ENCODE data around the gene BSN. TPM values are rescaled to one million over a fixed set of nuclear protein-coding genes. Genes with fewer than 3 reads are reported as not detected.

BSN gene
- total RNA-seq, 5 donors from 2014 or later (not counting 1 experiment from before 2014, with no cell fraction given) = 0.08 to 0.44 (median 0.32) TPM

- no peak overlapping the region for H3K27ac ChIP-seq (ENCODE audit: low read length)
- DNase-seq (no peak), ATAC-seq (replicated peaks in 1 of 4) (no peak)
- no peak overlapping the region for H3K4me3 ChIP-seq (ENCODE audit: control insufficient read depth in 1 of 2, extremely low read depth in 1 of 2, low read length in 1 of 2)
- H3K27me3 ChIP-seq (replicated peaks in 1 of 2; ENCODE audit: control insufficient read depth in 2 of 2, extremely low read depth in 1 of 2, insufficient read depth in 2 of 2, low read length in 1 of 2) = no peaks in the 10 kb centered on the region
- H3K36me3 ChIP-seq (ENCODE audit: control insufficient read depth in 2 of 2, extremely low read depth in 1 of 2, insufficient read depth in 1 of 2, low read length in 1 of 2) = peaks cover 21 to 32% of the 10 kb centered on the region in 2 donors
- Mint-ChIP-seq H3K27me3 (no peaks in the 10 kb centered on the region), H3K36me3 (peaks cover 22% of the 10 kb centered on the region), H3K4me1 (peaks cover 0 to 2% (median 2%) of the 10 kb centered on the region in 3 donors), H3K4me3 (no peak overlapping the region), H3K27ac (no peak overlapping the region), H3K9me3 (no peaks in the 10 kb centered on the region)
- ChIA-PET POLR2A (no interaction called here), CTCF (no interaction called here)
- 97% methylated on average over 4 of the region's 5 CpGs for WGBS (ENCODE audit: insufficient coverage)
- no peaks in the 10 kb centered on the region for H3K4me1 ChIP-seq (ENCODE audit: control insufficient read depth in 1 of 2, extremely low read depth in 1 of 2, insufficient read depth in 2 of 2, low read length in 2 of 2)
- no peaks in the 10 kb centered on the region for H3K9me3 ChIP-seq
Measured at GRCh38 chr3:49530231-49530630, 24.0 kb upstream of the BSN start.

GRCh38 chr3:49530701-49531100, 23.6 kb upstream of the BSN start:
- H3K27ac Mint-ChIP-seq = no peak overlapping the region
- H3K9me3 Mint-ChIP-seq = no peaks in the 10 kb centered on the region
- ATAC-seq (replicated peaks in 1 of 4) = no peak
- H3K27me3 ChIP-seq (replicated peaks in 1 of 2; ENCODE audit: control insufficient read depth in 2 of 2, extremely low read depth in 1 of 2, insufficient read depth in 2 of 2, low read length in 1 of 2) = no peaks in the 10 kb centered on the region
- no peaks in the 10 kb centered on the region for H3K9me3 ChIP-seq
- H3K4me3 Mint-ChIP-seq = no peak overlapping the region
- DNase-seq = no peak
- H3K4me1 Mint-ChIP-seq = peaks cover 0 to 2% (median 2%) of the 10 kb centered on the region in 3 donors
- 98% methylated on average over 7 of the region's 8 CpGs for WGBS (ENCODE audit: insufficient coverage)
- peaks cover 22% of the 10 kb centered on the region for H3K36me3 Mint-ChIP-seq
- ChIA-PET POLR2A (no interaction called here), CTCF (no interaction called here)
- no peak overlapping the region for H3K27ac ChIP-seq (ENCODE audit: low read length)
- no peaks in the 10 kb centered on the region for H3K4me1 ChIP-seq (ENCODE audit: control insufficient read depth in 1 of 2, extremely low read depth in 1 of 2, insufficient read depth in 2 of 2, low read length in 2 of 2)
- no peaks in the 10 kb centered on the region for H3K27me3 Mint-ChIP-seq
- no peak overlapping the region for H3K4me3 ChIP-seq (ENCODE audit: control insufficient read depth in 1 of 2, extremely low read depth in 1 of 2, low read length in 1 of 2)
- peaks cover 21 to 32% of the 10 kb centered on the region in 2 donors for H3K36me3 ChIP-seq (ENCODE audit: control insufficient read depth in 2 of 2, extremely low read depth in 1 of 2, insufficient read depth in 1 of 2, low read length in 1 of 2)

GRCh38 chr3:49531218-49531617, 23.1 kb upstream of the BSN start:
- no peaks in the 10 kb centered on the region for H3K27me3 ChIP-seq (replicated peaks in 1 of 2; ENCODE audit: control insufficient read depth in 2 of 2, extremely low read depth in 1 of 2, insufficient read depth in 2 of 2, low read length in 1 of 2)
- H3K4me3 Mint-ChIP-seq = no peak overlapping the region
- H3K9me3 Mint-ChIP-seq = no peaks in the 10 kb centered on the region
- H3K4me1 Mint-ChIP-seq = peaks cover 0 to 2% (median 2%) of the 10 kb centered on the region in 3 donors
- H3K36me3 Mint-ChIP-seq = peaks cover 22% of the 10 kb centered on the region
- POLR2A ChIA-PET = no interaction called here
- H3K4me3 ChIP-seq (ENCODE audit: control insufficient read depth in 1 of 2, extremely low read depth in 1 of 2, low read length in 1 of 2) = no peak overlapping the region
- H3K27ac Mint-ChIP-seq = no peak overlapping the region
- no peaks in the 10 kb centered on the region for H3K9me3 ChIP-seq
- no peaks in the 10 kb centered on the region for H3K27me3 Mint-ChIP-seq
- CTCF ChIA-PET = no interaction called here
- ATAC-seq (replicated peaks in 1 of 4) = no peak
- no peak overlapping the region for H3K27ac ChIP-seq (ENCODE audit: low read length)
- peaks cover 21 to 32% of the 10 kb centered on the region in 2 donors for H3K36me3 ChIP-seq (ENCODE audit: control insufficient read depth in 2 of 2, extremely low read depth in 1 of 2, insufficient read depth in 1 of 2, low read length in 1 of 2)
- DNase-seq = no peak
- WGBS (ENCODE audit: insufficient coverage) = 100% methylated on average over 7 of the region's 10 CpGs
- no peaks in the 10 kb centered on the region for H3K4me1 ChIP-seq (ENCODE audit: control insufficient read depth in 1 of 2, extremely low read depth in 1 of 2, insufficient read depth in 2 of 2, low read length in 2 of 2)

- ChIA-PET POLR2A (no interaction called here), CTCF (no interaction called here)
- H3K36me3 ChIP-seq (ENCODE audit: control insufficient read depth in 2 of 2, extremely low read depth in 1 of 2, insufficient read depth in 1 of 2, low read length in 1 of 2) = peaks cover 21 to 32% of the 10 kb centered on the region in 2 donors
- no peaks in the 10 kb centered on the region for H3K9me3 ChIP-seq
- no peak overlapping the region for H3K27ac ChIP-seq (ENCODE audit: low read length)
- H3K4me3 Mint-ChIP-seq = no peak overlapping the region
- ATAC-seq (replicated peaks in 1 of 4) (no peak), DNase-seq (no peak)
- H3K4me3 ChIP-seq (ENCODE audit: control insufficient read depth in 1 of 2, extremely low read depth in 1 of 2, low read length in 1 of 2) = no peak overlapping the region
- no peaks in the 10 kb centered on the region for H3K27me3 ChIP-seq (replicated peaks in 1 of 2; ENCODE audit: control insufficient read depth in 2 of 2, extremely low read depth in 1 of 2, insufficient read depth in 2 of 2, low read length in 1 of 2)
- no peaks in the 10 kb centered on the region for H3K4me1 ChIP-seq (ENCODE audit: control insufficient read depth in 1 of 2, extremely low read depth in 1 of 2, insufficient read depth in 2 of 2, low read length in 2 of 2)
- H3K4me1 Mint-ChIP-seq = peaks cover 0 to 2% (median 2%) of the 10 kb centered on the region in 3 donors
- H3K27ac Mint-ChIP-seq = no peak overlapping the region
- peaks cover 22% of the 10 kb centered on the region for H3K36me3 Mint-ChIP-seq
- WGBS (ENCODE audit: insufficient coverage) = 75% methylated on average over 16 of the region's 16 CpGs
- no peaks in the 10 kb centered on the region for H3K27me3 Mint-ChIP-seq
- H3K9me3 Mint-ChIP-seq = no peaks in the 10 kb centered on the region
Measured at GRCh38 chr3:49531715-49532114, 22.6 kb upstream of the BSN start.

- ChIA-PET CTCF (interaction anchor here in 1 of 2 donors (0.6 kb wide), 1 partner anchor 58 kb away, joined by 4 read pairs; no protein-coding TSS in a partner anchor), POLR2A (no interaction called here)
- DNase-seq (no peak), ATAC-seq (replicated peaks in 1 of 4) (no peak)
- no peaks in the 10 kb centered on the region for H3K27me3 ChIP-seq (replicated peaks in 1 of 2; ENCODE audit: control insufficient read depth in 2 of 2, extremely low read depth in 1 of 2, insufficient read depth in 2 of 2, low read length in 1 of 2)
- H3K36me3 Mint-ChIP-seq = peaks cover 22% of the 10 kb centered on the region
- no peaks in the 10 kb centered on the region for H3K27me3 Mint-ChIP-seq
- WGBS (ENCODE audit: insufficient coverage) = no CpG with 5 or more reads among the region's 13 CpGs
- H3K4me3 ChIP-seq (ENCODE audit: control insufficient read depth in 1 of 2, extremely low read depth in 1 of 2, low read length in 1 of 2) = no peak overlapping the region
- no peak overlapping the region for H3K4me3 Mint-ChIP-seq
- no peaks in the 10 kb centered on the region for H3K4me1 Mint-ChIP-seq
- peaks cover 21 to 32% of the 10 kb centered on the region in 2 donors for H3K36me3 ChIP-seq (ENCODE audit: control insufficient read depth in 2 of 2, extremely low read depth in 1 of 2, insufficient read depth in 1 of 2, low read length in 1 of 2)
- H3K9me3 Mint-ChIP-seq = no peaks in the 10 kb centered on the region
- H3K27ac ChIP-seq (ENCODE audit: low read length) = no peak overlapping the region
- H3K9me3 ChIP-seq = no peaks in the 10 kb centered on the region
- H3K27ac Mint-ChIP-seq = no peak overlapping the region
- H3K4me1 ChIP-seq (ENCODE audit: control insufficient read depth in 1 of 2, extremely low read depth in 1 of 2, insufficient read depth in 2 of 2, low read length in 2 of 2) = no peaks in the 10 kb centered on the region
Measured at GRCh38 chr3:49533031-49533430, 21.2 kb upstream of the BSN start.

GRCh38 chr3:49533786-49534519, 20.3 kb upstream of the BSN start:
- ATAC-seq (replicated peaks in 1 of 4) (no peak), DNase-seq (no peak)
- Mint-ChIP-seq H3K27ac (no peak overlapping the region), H3K9me3 (no peaks in the 10 kb centered on the region), H3K27me3 (no peaks in the 10 kb centered on the region), H3K36me3 (peaks cover 22% of the 10 kb centered on the region), H3K4me1 (no peaks in the 10 kb centered on the region), H3K4me3 (no peak overlapping the region)
- 96% methylated on average over 4 of the region's 9 CpGs for WGBS (ENCODE audit: insufficient coverage)
- H3K9me3 ChIP-seq = no peaks in the 10 kb centered on the region
- no peak overlapping the region for H3K27ac ChIP-seq (ENCODE audit: low read length)
- H3K4me1 ChIP-seq (ENCODE audit: control insufficient read depth in 1 of 2, extremely low read depth in 1 of 2, insufficient read depth in 2 of 2, low read length in 2 of 2) = no peaks in the 10 kb centered on the region
- H3K4me3 ChIP-seq (ENCODE audit: control insufficient read depth in 1 of 2, extremely low read depth in 1 of 2, low read length in 1 of 2) = no peak overlapping the region
- POLR2A ChIA-PET = no interaction called here
- CTCF ChIA-PET = interaction anchor here in 1 of 2 donors (0.6 kb wide), 2 partner anchors 387 to 388 kb away, joined by 3 to 8 read pairs; no protein-coding TSS in a partner anchor
- H3K27me3 ChIP-seq (replicated peaks in 1 of 2; ENCODE audit: control insufficient read depth in 2 of 2, extremely low read depth in 1 of 2, insufficient read depth in 2 of 2, low read length in 1 of 2) = no peaks in the 10 kb centered on the region
- H3K36me3 ChIP-seq (ENCODE audit: control insufficient read depth in 2 of 2, extremely low read depth in 1 of 2, insufficient read depth in 1 of 2, low read length in 1 of 2) = peaks cover 21 to 32% of the 10 kb centered on the region in 2 donors

All from T-cell (primary cell).